ENCODE data around the gene ZNF697. TPM values are rescaled to one million over a fixed set of nuclear protein-coding genes. Genes with fewer than 3 reads are reported as not detected.

Gene ZNF697
- total RNA-seq, 4 donors from 2014 or later = 2.4 to 25.5 (median 7.9) TPM

- H3K9me3 ChIP-seq = no peaks in the 10 kb centered on the region
- H3K27ac ChIP-seq = peak overlapping the region in 1 of 2 donors; percentile 8
- H3K4me3 ChIP-seq = no peak overlapping the region
- no peaks in the 10 kb centered on the region for H3K27me3 ChIP-seq
- TF ChIP-seq POLR2A (IDR thresholded peaks at IDR 0.05) = no peak
- TF ChIP-seq CTCF (IDR thresholded peaks at IDR 0.05) = no peak
- H3K36me3 ChIP-seq = no peaks in the 10 kb centered on the region
- DNase-seq = no peak
- H3K4me1 ChIP-seq = peaks cover 0 to 7% of the 10 kb centered on the region in 2 donors
- intact Hi-C loops (cut with DNase I; ENCODE audit: low total_unique reads) = no loop called here
Measured at GRCh38 chr1:119626011-119626545, 22.0 kb downstream of the ZNF697 start.

GRCh38 chr1:119623678-119624077 lies 24.4 kb downstream of the ZNF697 start:
- no peak for DNase-seq
- no peaks in the 10 kb centered on the region for H3K36me3 ChIP-seq
- H3K9me3 ChIP-seq = no peaks in the 10 kb centered on the region
- no peaks in the 10 kb centered on the region for H3K27me3 ChIP-seq
- H3K4me1 ChIP-seq = peaks cover 0 to 3% of the 10 kb centered on the region in 2 donors
- H3K4me3 ChIP-seq = no peak overlapping the region
- TF ChIP-seq POLR2A (IDR thresholded peaks at IDR 0.05) (no peak), CTCF (IDR thresholded peaks at IDR 0.05) (no peak)
- intact Hi-C loops (cut with DNase I; ENCODE audit: low total_unique reads) = no loop called here
- no peak overlapping the region for H3K27ac ChIP-seq

GRCh38 chr1:119623193-119623515 lies 24.9 kb downstream of the ZNF697 start:
- Histone ChIP-seq H3K27me3 (no peaks in the 10 kb centered on the region), H3K4me3 (no peak overlapping the region), H3K4me1 (peaks cover 0 to 3% of the 10 kb centered on the region in 2 donors), H3K27ac (no peak overlapping the region), H3K36me3 (no peaks in the 10 kb centered on the region), H3K9me3 (no peaks in the 10 kb centered on the region)
- intact Hi-C loops (cut with DNase I; ENCODE audit: low total_unique reads) = no loop called here
- TF ChIP-seq POLR2A (IDR thresholded peaks at IDR 0.05) (no peak), CTCF (IDR thresholded peaks at IDR 0.05) (no peak)
- DNase-seq = no peak

- Histone ChIP-seq H3K9me3 (no peaks in the 10 kb centered on the region), H3K27me3 (no peaks in the 10 kb centered on the region), H3K36me3 (no peaks in the 10 kb centered on the region), H3K27ac (no peak overlapping the region), H3K4me3 (no peak overlapping the region), H3K4me1 (peaks cover 0 to 3% of the 10 kb centered on the region in 2 donors)
- TF ChIP-seq CTCF (IDR thresholded peaks at IDR 0.05) = no peak
- no peak for TF ChIP-seq POLR2A (IDR thresholded peaks at IDR 0.05)
- intact Hi-C loops (cut with DNase I; ENCODE audit: low total_unique reads) = no loop called here
- DNase-seq = no peak
Measured at GRCh38 chr1:119622311-119623192, 25.5 kb downstream of the ZNF697 start.

- no peak for DNase-seq
- no peaks in the 10 kb centered on the region for H3K27me3 ChIP-seq
- H3K9me3 ChIP-seq = no peaks in the 10 kb centered on the region
- H3K36me3 ChIP-seq = no peaks in the 10 kb centered on the region
- no peak overlapping the region for H3K27ac ChIP-seq
- H3K4me1 ChIP-seq = no peaks in the 10 kb centered on the region
- TF ChIP-seq CTCF (IDR thresholded peaks at IDR 0.05) (no peak), POLR2A (IDR thresholded peaks at IDR 0.05) (no peak)
- no peak overlapping the region for H3K4me3 ChIP-seq
- intact Hi-C loops (cut with DNase I; ENCODE audit: low total_unique reads) = no loop called here
Measured at GRCh38 chr1:119621705-119622104, 26.4 kb downstream of the ZNF697 start.
